Stimulated activated CD4-positive, alpha-beta T cell treated with anti-CD3 and anti-CD28 coated beads, TNF-alpha, amount 100 ng/mL, for 4 hours (primary cell): ENCODE results near the gene TCAP.

ENCODE experiments used
- DNase-seq, 3 experiments: peaks; one replicate each; pipeline ENCODE4 v3.0.0-alpha.2; 2020; ENCODE audit warnings: low read depth in 3 of 3

TCAP gene, protein sequence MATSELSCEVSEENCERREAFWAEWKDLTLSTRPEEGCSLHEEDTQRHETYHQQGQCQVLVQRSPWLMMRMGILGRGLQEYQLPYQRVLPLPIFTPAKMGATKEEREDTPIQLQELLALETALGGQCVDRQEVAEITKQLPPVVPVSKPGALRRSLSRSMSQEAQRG

DNA sequence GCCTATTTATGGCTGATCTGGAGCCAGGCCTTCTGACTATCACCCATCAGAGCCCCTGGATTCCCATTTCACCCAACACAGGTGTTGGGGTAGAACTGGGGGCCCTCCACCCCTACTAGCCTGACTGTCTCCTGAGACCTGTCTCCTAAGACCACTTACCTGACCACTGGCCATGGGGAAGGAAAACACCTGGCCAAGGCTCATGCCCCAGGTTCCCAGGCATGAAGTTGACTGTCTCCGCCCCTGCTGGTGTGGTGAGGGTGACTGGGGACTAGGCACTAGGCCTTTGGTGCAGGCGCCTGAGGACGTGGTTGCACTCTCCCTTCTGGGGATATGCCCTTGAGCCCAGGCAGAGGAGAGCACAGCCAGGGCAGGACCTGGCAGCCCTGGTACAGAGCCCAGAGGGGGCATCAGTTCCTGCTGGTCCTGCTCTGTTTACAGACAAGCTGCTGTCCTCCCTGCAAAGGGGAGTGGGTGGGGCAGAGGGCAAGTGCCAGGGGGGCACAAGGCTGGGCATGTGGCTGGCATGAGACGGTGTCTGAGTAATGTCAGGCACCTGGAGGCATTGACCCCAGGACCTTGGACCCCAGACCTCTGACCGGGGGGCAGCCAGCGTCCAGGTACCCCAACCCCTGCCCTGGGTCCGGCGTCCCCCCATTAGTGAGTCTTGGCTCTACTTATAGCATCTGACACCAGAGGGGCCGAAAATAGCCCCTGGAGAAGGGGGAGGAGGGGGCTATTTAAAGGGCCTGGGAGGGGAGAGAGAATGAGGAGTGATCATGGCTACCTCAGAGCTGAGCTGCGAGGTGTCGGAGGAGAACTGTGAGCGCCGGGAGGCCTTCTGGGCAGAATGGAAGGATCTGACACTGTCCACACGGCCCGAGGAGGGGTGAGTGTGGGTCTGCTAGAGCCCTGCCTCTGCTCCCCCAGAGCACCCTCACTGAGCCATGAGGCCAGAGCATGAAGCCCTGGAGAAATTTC is at the start of gene TCAP:
TCAP (plus strand) TSS at position 769 of the 981 bp plus-strand sequence; CDS start at position 780, 11 bp downstream.
- DNase-seq = no peak

DNA sequence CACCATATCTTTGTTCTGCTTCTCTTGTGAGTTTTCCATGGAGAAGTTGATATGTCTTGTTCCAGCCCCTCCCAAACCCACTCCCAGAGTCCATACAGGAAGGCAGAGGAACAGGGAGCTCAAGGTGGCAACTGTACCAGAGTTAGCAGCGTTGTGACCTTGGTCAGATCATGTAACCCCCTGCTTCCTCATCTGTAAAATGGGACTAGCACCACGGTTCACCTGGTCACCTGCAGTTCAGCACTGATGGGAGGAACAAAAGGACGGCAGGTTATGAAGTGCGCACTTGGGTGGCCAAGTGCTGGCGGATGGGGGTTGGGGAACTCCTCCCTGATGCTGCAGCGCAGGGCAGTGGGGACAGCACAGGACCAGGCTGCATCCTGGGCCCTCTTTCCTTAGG is 49.7 kb upstream of the TCAP start:
- DNase-seq = no peak

DNA sequence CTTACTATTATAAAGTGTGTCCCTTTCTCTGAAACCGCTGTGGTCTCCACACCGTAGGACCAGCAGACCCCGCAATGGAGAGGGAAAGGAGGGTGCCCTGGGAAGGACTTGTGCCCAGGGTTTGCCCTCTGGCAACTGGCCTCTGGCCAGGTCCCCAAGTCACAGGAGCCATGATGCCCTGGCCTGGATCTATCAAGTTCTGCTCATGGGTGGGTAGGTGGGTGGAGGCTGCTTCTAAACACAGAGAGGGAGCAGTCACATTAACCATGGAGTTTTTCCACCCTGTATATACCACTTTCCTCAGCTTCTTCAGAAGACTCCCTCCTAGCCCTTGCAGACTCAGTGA is 48.1 kb upstream of the TCAP start:
- DNase-seq = no peak

DNA sequence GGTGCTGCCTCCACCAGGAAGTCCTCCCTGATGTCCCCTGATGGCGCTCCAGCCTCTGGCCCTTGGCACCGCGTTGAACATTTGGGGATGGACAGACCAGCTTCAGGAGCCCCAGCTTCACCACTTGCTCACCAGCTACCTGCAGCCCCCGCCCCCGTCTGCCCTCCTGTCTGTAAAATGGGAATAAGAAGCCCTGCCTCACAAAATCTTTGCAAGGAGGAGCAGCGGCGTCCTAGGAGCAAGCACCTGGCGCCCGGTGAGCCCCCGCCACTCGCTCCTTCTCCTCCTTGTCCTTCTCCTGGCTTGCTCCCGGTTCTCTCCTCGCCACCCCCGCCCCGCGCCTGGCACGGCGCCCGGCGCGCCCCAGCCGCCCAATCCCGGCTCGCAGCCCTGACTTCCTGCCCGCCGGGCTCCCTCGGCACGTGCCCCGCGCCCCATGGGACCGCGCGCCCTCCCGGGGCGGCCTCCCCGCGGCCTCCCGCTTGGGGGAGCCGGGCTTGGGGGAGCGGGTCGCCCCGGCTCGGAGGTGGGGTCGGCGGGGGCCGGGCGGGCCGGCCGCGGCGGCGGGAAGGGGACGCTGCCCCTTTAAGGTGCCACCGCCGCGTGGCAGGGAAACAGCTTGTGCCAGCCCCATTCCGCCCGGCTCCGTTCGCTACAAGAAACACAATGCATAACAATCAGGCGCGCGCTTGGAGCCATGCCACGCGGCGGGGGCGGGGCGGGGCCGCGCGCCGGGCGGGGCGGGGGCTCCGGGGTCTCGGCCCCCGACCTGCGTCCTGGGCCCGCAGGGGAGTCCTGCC is 47.5 kb upstream of the TCAP start:
- DNase-seq = peak; percentile 23 to 53 (median 34)

DNA sequence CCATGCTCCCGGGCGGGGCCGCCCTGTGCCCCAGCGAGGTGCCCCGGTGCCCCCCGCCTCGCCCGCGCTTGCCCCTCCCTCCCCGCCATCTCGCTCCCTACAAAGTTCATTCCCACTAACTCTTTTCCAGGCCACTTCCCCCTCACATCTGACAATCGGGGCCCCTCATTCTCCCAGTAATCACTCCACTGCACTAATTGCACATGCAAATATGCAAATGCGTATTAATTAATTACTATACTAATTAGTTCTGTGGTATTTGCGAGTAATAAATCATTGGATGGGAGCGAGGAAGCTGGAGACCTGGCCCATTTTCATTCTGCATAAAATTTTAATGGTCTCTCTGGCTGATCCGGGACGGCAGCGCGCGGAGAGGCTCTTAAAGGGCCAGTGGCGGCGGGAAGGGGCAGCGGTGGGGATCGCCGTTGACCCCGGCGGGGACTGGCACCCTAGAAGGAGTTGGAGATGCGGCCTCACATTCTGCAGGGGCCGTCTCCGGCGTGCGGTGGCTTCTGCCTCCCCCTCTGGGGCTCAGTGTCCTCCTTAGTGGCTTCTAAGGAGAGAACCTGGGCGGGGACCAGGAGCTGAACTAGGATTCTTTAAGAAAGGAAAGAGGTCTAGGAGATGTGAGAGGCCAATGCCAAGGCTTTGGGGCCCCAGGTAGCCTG is 46.8 kb upstream of the TCAP start:
- DNase-seq = no peak

DNA sequence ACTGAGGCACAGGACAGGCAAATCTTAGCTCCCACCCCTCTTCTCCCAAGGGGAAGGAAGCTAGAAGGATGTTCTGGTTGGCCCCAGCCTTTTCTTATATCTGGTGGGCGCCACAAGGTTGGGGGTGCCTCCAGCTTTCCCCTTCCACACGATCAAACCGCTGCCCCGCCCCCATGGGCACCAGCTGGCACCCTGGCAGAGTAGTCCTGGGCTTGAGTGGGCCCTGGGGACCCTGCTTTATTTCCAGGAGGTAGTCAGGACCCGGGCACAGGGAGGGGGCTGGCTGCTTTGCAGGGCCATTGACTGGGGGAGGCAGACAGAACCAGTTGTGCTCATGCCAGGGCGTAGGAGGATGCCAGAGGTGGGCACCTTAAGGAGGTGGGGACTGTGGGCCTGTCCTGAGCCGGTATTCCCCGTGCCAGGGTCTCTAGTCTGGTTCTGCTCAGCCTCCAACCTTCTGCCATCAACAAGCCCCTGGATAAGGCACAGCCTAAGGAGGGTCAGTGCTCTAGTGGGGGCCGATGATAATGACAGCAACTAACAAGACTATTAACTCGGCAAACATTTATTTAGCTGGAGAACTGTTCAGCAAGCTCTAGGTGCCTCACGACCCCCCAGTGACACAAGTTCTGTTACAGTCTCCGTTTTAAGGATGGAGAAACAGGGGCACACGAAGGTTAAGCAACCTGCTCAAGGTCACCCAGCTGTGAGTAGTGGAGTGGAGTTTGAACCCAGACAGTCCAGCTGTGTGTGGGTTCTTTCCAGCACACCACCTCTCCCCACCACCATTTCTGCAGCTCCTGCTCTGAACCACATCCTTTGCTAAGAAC is 46.0 kb upstream of the TCAP start:
- DNase-seq = no peak

DNA sequence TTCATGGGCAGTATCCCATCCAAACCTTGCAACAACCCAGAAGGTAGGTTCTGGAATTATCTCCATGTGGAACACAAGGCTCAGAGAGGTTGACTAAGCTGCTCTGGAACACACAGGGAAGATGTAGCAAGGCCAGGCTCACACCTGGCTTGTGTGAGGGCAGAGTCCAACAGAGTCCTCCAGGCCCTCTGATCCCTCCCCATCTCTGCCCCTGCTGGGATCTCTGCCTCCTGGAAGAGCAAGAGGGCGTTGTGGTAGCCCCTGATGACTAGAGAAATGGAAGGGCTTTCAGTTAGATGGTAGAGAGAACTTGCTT is 45.4 kb upstream of the TCAP start:
- DNase-seq = no peak

DNA sequence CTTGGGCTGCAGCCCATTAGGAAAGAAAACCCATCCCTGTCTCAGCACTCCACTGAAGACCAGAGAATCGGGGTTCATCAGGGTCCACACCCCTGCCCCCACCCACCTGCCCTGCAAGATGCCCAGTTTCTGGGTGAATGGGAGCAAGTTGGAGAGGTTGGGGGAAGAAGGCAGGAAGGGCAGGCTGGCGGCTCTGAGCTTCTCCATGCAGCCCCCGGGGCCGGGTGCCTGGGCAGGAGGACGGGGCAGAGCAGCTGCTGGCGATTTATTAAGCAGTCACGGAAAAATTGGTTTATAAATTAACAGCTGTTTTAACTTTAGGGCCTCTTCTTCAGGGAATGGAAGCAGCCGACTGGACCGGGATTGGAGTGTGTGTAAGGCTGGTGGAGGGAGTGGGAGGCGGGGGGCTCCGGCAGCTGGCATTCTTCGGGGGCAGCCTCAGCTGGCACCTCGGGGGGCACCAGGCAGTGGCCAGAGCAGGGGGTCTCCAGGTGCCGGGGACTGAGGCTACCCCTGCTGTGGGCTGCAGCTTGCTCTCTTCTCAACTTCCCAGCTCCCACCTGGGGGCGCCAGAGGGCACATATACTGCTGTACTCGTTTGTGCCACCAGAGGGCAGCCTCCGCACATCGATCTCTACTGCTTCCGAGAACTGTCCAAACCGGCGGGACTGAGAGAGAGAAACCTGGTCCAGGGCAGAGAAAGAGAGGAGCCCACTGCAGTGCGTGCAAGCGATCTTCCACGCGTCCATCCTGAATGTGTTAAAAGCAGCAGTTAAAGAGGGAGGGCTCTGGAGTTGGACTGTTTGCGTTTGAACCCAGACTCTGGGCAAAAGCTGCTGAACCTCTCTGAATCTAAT is 43.4 kb upstream of the TCAP start:
- peak; percentile 76 to 84 (median 82) for DNase-seq

DNA sequence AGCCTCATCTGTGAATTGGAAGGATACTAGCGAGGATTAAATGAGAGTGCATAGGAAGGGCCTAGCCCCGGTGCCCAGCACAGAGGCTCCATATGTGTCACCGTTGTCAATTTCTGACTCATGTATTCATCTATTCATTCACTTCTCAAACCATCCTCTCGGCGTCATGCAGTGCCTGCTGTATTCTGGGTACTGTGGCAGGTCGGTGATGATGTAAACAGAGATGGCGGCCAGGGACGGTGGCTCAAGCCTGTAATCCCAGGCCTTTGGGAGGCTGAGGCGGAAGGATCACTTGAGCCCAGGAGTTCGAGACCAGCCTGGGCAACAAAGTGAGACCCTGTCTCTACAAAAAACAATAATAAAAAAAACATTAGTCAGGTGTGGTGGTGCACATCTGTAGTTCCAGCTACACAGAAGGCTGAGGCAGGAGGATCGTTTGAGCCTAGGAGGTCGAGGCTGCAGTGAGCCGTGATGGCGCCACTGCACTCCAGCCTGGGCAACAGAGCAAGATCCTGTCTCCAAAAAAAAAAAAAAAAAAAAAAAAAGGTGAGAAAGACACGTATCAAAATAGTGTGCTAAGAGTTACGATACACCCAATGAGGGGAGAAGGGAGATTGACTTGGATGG is 42.7 kb upstream of the TCAP start:
- DNase-seq = no peak

DNA sequence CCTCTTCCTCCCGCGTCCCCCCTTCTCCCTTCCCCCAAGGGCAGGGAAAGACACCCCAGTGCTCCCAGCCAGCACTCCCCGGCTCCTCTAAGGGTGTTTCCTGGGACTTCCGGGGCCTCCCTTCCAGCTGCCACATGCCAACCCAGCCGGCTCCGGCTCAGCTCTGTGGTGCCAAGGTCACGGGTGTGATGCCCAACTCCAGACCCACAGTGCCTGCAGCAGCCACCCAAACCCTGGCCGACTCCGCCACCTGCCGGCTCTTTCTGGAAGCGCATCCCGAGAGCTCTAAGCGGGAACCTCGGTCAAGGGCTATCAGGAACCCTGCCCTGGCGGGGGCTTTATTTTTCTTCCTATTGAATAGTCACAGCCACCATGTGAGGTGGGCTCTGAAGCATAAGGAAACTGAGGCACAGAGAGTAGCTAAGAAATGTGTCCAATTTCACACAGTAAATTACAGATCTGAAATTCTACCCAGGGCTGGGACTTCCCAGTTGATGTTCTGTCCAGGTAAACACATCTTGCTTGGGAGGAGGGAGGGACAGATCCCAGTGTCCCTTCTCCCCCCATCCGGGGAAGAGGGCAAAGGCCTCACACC is 41.7 kb upstream of the TCAP start:
- DNase-seq = peak; percentile 76 to 77 (median 76)

DNA sequence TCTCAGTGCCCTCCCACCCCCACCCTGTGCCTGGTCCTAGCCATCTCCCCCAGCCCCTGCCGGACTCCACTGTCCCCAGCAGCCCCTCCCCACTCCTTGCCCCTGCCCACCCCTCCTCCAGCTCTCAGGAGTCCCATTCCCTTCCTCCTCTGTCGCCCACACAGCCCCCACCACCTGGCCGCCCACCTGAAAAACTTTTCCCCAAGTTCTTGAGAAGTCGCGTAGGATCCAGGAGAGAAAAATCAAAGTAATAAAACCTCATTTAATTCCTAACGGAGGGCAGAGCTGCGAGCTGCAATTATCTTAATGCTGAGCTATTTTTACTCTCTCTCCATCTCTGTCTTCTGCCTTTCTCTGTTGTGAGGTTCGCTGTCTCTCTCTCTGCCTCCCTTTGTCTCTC is 40.8 kb upstream of the TCAP start:
- no peak for DNase-seq

DNA sequence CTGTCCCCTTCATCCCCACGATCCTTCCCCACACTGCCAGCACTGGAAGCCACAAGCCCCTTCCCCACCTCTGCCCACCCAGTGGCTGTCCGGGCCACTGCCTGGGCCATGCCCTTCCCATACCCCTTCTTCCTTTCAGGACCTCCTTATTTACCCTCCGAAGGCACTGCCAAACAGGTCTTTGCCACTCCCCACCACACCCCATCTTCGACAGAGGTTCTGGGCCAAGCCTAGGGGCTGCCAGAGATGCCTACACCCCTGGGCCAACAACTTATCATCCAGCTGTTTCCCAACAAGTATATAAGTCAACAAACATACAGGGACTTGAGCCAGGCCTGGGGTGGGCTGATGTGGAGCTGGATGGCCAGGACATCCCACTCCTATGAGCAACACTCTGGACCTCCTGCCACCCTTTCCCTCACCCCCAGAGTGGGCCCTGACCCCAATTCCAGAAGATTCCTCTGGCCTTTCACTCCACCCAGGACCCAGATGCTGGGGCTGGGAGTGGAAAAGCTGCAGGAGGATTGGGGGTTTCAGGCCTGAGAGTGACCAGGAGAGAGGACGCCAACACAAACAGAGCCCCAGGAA is 39.9 kb upstream of the TCAP start:
- no peak for DNase-seq

DNA sequence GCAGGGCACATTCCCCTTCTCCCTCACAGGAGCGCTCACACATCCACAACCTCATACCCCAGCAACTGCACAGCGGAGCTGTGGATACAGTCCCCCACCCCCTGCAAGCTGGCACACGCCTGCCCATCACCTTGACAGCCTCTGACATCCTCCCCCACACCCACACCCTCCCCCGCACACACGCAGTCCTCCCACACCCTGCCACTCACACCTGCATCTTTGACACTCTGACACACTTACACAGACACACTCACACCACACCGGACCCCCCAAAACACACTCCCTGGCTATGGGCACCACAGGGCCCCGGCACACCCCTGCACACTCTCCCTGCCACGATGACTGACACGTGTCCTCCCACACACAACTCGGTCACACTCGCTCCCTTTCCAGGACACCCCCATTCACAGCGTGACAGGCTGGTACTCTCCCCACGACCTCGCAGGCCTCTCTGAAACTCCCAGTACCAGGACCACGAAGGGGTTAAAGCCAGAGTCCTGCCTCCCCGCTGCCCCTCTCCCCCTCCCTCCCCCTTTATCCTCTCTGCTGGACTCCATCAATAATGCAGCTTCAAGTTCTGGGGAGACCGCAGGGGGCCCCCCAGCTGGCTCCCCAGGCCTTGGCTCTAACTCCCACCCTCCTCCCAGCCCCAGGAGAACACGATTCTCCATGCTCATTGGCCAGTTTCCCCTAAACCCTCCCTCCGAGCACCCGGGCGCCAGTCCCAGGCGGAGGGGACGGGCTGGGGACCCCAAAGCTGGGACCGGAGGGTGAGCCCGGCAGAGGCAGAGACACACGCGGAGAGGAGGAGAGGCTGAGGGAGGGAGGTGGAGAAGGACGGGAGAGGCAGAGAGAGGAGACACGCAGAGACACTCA is 38.7 kb upstream of the TCAP start, which contains the start of gene PPP1R1B:
PPP1R1B (plus strand) TSS at position 782 of the 876 bp plus-strand sequence. CDS start 441 bp downstream, outside the sequence.
- peak in 1 of 3 experiments; percentile 24 for DNase-seq

DNA sequence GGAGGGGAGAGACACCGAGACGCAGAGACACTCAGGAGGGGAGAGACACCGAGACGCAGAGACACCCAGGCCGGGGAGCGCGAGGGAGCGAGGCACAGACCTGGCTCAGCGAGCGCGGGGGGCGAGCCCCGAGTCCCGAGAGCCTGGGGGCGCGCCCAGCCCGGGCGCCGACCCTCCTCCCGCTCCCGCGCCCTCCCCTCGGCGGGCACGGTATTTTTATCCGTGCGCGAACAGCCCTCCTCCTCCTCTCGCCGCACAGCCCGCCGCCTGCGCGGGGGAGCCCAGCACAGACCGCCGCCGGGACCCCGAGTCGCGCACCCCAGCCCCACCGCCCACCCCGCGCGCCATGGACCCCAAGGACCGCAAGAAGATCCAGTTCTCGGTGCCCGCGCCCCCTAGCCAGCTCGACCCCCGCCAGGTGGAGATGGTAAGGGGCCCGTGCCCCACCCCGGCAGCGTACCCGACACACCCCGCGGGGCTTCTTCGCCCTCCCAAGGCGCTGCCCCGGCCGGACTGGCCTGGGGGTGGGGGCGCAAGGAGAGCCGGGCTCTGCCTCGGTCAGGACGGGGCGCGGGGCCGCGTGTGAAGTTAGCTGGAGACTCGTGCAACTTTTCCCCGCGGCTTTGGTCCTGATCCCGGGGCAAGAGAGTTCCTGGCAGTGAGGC is 38.0 kb upstream of the TCAP start:
- no peak for DNase-seq

DNA sequence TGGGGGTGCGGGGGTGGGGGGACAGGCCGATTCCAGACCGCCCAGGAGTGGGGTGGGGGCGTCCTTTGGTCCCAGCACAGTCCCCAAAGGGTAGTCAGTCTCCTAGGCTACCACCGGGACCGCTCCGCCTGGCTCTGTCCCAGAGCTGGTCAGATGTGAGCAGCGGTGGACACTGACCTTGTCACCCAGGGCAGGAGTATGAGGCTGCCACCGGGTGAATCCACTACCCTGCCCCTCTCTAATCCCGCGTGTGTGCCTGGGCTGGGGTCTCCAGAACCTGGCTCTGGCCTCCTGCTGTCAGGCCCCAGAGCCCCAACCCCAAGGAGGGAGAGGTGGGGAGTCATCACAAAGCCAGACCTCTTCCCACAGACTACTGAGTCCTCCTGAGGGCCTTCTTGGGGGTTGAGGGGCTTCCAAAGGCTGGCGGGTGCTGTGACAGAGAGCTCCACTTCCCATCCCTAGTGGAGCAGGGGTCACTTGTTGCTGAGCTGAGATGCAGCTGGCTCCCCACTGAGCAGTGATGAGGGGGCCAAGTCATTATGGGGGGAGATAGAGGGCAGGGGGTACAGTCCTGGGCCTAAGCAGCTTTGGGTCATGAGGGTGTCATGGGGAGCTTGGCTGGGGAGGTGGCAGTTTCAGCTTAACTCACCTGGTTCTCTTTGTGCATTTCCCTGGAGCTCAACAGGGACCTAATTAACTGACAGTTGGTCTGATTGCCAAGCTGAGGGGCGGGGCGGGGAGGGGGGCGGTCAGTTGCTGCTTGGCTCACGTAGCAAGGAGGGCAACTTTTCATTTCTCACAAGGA is 37.2 kb upstream of the TCAP start:
- no peak for DNase-seq
